ENCODE data around the gene BSPRY.
A peak's percentile ranks its signal among the peaks of the same experiment; 100 is the strongest.

Gene BSPRY

GRCh38 chr9:113349445-113350094 lies at the start of gene BSPRY:
Gene BSPRY (plus strand): TSS chr9:113349541. CDS start chr9:113349580, 39 bp downstream.
- no peak for DNase-seq

- DNase-seq = no peak
Measured at GRCh38 chr9:113299800-113300292, 49.5 kb upstream of the BSPRY start.

DNA sequence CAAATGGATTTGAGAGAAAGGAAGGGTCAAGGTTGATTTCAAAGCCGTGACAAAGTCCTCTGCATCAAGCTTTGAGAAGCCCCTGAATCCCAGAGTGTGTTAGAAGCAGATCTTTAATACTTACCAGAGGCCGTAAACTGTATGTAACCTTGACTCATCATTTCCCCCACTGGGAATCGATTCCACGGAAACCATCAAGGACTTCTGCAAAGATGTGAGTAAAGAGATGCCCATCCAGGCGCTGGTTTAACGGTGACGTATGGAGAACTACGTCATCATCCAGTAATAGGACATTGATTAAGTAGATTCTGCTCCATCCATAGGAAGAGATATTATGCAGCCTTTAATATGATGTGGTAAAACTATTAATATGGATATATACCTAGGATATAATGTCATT lies 47.8 kb upstream of the BSPRY start:
- DNase-seq = no peak

GRCh38 chr9:113302792-113303418 lies 46.4 kb upstream of the BSPRY start, which contains the start of gene RNF183:
Gene RNF183 (minus strand): TSS chr9:113303376. CDS start chr9:113298184, 5,192 bp downstream.
- no peak for DNase-seq

GRCh38 chr9:113306566-113306965 lies 42.8 kb upstream of the BSPRY start:
- DNase-seq = no peak

DNA sequence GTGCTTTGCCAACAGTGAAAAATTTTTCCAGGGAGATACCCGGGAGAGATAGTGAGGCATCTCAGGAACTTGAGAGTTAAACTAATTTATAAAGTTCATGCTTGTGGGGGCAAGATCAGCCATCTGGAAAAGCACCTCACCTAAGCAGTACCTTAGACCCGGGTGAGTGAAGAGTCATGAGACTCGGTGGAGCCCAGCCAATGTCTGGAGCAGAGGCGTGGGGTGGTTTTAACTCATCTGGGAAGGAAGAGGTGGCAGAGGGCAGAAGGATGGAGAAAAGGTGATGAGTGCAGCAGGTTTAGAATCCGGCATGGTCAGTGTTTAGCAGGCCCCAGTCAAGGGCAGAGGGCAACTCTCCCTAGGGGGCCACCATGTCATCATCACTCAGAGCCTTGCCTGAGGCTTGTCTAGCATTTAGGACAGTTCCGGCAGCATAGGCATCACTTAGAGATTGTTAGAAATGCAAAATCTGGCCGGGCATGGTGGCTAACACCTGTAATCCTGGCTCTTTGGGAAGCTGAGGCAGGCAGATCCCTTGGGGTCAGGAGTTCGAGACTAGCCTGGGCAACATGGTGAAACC lies 41.9 kb upstream of the BSPRY start:
- no peak for DNase-seq

- DNase-seq = no peak
Measured at GRCh38 chr9:113309204-113309813, 40.0 kb upstream of the BSPRY start.

DNA sequence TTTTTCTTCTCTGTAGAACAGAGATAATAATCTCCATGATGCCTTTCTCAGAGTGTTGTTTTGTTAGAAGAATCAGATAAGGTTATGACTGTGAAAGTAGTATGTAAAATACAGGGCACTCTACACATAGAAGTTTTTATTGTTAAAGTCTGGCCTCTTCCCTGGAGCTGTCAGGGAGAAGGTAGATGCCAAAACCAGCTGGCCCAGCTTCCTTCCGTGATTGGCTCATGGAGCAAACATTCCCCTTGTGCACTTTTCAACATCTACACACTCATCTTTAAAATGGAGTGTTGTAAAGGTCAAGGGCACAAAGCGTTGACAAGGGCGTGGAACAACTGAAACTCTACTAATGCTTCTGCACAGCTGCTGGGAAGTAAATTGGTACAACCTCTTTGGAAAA lies 38.8 kb upstream of the BSPRY start:
- DNase-seq = no peak

- no peak for DNase-seq
Measured at GRCh38 chr9:113311961-113312360, 37.4 kb upstream of the BSPRY start.

DNA sequence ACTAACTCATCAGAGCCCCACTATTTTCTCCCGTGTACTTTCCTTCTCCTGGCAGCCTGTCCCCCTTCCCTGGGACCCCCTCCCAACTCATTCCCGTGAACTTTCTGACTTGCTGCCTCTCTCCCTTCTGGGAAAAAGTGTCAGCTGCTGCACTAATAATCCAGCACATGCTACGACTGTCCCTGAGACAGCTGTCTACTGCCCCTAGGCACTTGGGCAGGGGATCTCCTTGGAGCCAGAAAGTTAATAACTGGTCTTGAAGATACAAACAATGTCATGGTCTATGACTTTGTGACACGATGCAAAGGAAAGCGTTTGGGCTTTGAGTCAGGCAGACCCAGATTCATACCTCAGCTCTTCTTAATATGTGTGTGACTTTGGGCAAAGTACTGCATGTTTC lies 36.1 kb upstream of the BSPRY start:
- no peak for DNase-seq

GRCh38 chr9:113315231-113315630 lies 34.1 kb upstream of the BSPRY start:
- DNase-seq = no peak

GRCh38 chr9:113316030-113316429 lies 33.3 kb upstream of the BSPRY start:
- DNase-seq = no peak

DNA sequence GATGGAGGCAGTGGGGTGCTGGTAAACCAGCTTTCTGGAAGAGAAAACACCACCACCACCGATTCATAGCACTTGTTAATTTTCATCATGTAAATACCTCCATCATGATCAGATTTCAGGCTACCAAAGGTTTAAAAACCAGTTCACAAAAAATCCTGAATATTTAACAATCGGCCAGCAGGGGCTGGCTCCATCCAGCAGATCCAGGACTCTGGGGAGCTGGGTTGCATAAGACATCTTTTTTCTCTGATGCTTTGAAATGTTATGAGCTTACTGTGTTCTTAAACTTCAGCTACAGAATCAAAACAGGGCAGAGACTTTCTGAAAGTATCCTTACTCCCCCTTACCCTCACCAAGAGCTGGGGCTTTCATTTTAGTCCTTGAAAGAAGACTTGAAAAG lies 31.6 kb upstream of the BSPRY start:
- DNase-seq = no peak

- no peak for DNase-seq
Measured at GRCh38 chr9:113319054-113319453, 30.3 kb upstream of the BSPRY start.

DNA sequence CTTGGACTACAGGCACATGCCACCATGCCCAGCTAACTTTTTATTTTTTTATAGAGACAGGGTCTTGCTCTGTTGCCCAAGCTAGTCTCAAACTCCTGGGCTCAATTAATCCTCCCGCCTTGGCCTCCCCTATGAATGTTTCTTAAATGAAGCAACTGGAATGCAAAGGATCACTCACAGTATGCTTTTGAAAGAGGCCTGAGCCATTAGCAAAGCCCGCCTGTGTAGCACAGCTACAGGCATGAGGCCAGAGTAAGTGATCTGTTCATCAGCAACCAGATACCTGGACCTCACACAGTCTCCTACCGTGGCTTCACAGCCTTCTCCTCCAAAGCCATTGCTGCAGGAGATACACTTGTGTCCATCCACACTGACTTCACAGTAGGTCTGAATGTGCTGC lies 29.3 kb upstream of the BSPRY start:
- DNase-seq = no peak

DNA sequence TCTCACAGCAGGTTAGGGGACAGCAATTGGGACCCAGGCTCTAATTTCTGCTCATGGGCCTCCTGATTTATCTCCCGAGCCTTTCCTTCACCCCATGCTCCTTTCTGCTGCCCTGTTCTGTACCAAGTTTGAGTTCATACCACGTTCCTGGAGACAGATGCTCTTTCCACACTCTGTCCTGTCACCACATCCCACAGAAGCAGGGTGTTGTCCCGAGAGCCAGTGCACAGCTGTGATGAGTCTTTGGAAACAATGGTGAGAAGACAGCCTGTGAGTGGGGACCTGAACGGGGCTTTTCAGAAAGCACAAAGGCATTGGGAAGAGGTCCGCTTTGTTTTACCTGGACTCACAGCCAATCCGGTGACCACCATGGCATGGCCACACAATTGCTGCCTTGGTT lies 26.7 kb upstream of the BSPRY start:
- DNase-seq = no peak

DNA sequence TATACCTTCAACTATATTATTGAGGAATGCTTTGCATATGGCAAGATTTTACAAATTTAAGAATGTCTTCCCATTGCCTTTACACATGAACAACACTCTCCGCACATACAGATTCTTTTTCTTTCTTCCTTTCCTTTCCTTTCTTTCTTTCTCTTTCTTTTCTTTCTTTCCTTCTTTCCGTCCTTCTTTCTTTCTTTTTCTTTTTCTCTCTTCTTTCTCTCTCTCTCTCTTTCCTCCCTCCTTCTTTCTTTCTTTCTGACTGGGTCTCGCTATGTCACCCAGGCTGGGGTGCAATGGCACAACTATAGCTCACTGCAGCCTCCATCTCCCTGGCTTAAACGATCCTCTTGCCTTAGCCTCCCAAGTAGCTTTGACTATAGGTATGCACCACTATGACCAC lies 23.1 kb upstream of the BSPRY start:
- no peak for DNase-seq

DNA sequence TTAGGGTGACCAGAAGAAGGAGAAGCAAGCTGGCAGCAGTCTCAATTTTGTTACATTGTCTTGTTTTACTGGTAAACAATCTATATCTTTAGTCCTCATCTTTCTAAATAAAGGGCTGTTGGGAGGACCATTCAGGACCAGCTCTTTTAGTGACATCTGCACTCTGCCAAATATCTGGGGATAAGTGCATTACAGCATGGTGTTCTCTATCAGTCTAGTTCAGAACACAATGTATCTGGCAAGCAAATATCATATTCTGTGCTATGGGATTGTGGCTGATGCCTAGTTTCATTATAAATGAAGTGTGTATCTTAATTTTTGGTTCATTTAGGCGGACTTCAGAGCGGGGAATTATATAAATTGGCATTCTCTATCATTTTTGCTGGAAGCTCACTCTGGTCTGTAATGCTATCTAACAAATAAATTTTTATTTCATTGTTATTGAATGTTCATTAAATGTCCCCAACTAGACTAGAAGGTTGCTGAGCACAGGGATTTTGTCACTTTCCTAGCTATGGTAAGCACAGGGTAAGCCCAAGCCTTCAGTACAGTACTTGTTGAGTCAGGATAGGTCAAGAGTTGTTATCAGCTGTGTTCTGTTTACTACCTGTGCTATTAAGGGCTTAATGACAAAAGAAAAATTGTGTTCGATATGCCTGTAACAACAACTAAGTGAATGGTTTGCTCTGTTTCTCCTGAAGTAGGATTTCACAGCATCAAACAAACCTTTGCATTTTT lies 21.1 kb upstream of the BSPRY start:
- DNase-seq = no peak

- DNase-seq = peak; percentile 12
Measured at GRCh38 chr9:113331780-113332179, 17.6 kb upstream of the BSPRY start.

GRCh38 chr9:113337714-113338113 lies 11.6 kb upstream of the BSPRY start:
- DNase-seq = no peak

- peak; percentile 95 for DNase-seq
Measured at GRCh38 chr9:113340011-113340699, 9.2 kb upstream of the BSPRY start, which contains the start of gene WDR31. Gene WDR31 (minus strand): TSS chr9:113340275. CDS start chr9:113332022, 8,253 bp downstream.

DNA sequence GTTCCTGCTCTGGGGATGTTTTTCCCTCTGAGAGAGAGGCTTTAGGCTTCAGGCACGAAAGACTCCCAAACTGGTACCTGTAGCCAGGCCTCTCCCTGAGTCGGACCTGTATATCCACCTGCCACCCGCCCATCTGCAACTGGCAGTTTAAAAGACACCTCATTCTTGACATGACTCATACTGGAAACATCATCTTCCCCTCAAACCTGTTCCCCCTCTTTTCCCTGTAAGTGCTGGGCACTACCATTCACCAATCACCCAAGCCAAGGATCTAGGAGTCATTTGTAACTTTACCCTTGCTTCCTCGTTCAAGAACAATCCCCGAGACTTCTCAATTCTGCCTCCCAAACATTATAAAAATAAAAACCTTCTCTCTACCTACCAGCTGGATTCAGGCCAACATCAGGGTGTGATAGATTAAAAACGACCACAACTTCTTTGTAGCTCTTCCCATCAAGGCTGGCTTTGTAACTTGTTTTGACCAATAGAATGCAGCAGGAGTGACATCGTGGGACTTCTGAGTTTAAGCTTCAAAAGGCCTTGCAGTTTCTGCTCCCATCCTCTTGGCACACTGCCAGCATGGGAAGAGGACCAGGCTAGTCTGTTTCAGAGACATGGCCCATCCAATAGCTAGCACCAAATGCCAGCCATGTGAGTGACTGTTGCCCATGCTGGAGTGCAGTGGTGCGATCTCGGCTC lies 7.5 kb upstream of the BSPRY start:
- DNase-seq = no peak

Measured in islet precursor cell (in vitro differentiated cells).